ENCODE results near the gene USP12.
"Not testable (repeated sequence)": the region's sequence is repeated elsewhere in the genome, so short reads cannot be mapped to it uniquely, and the experiment has no call there.

Gene USP12

GRCh38 chr13:27171244-27171826 is at the start of gene USP12:
Gene USP12, minus strand, starts transcription at chr13:27171811. Its CDS starts 172 bp downstream, at chr13:27171639.
- Histone ChIP-seq H3K36me3 (ENCODE audit: control insufficient read depth, insufficient read depth, low read length) (no peaks in the 10 kb centered on the region), H3K9me3 (ENCODE audit: control insufficient read depth, insufficient read depth, low read depth, low read length) (no peaks in the 10 kb centered on the region), H3K27me3 (ENCODE audit: control insufficient read depth, insufficient read depth, low read length) (no peaks in the 10 kb centered on the region), H3K4me3 (ENCODE audit: low read depth, low read length) (peak within 1 kb of the TSS; percentile 100), H3K4me1 (ENCODE audit: control insufficient read depth, insufficient read depth, low read length) (peaks cover 23% of the 10 kb centered on the region), H3K9ac (ENCODE audit: low read length) (peak within 1 kb of the TSS; percentile 88), H3K27ac (ENCODE audit: low read depth, low read length) (peak within 1 kb of the TSS; percentile 61; the same call in 1 of the 2 replicates)

DNA sequence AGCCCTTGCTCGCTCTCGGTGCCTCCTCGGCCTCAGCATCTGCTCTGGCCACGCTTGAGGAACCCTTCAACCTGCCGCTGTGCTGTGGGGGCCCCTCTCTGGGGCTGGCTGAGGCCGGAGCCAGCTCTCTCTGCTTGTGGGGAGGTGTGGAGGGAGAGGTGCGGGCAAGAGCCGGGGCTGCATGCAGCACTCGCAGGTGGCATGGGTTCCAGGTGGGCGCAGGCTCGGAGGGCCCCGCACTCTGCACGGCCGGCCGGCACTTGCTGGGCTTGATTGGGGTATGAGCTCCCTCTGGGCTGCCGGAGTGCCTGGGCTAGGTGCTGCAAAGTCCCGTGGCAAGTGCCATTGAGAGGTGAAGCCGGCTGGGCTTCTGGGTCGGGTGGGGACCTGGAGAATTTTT is 48.0 kb upstream of the USP12 start:
- Histone ChIP-seq H3K27ac (ENCODE audit: low read depth, low read length) (no peak overlapping the region), H3K9ac (ENCODE audit: low read length) (no peak overlapping the region), H3K4me3 (ENCODE audit: low read depth, low read length) (no peak overlapping the region), H3K27me3 (ENCODE audit: control insufficient read depth, insufficient read depth, low read length) (peaks cover 24% of the 10 kb centered on the region; the same call in 1 of the 2 replicates), H3K4me1 (ENCODE audit: control insufficient read depth, insufficient read depth, low read length) (no peaks in the 10 kb centered on the region), H3K9me3 (ENCODE audit: control insufficient read depth, insufficient read depth, low read depth, low read length) (peaks cover 12% of the 10 kb centered on the region), H3K36me3 (ENCODE audit: control insufficient read depth, insufficient read depth, low read length) (no peaks in the 10 kb centered on the region)

- not testable (repeated sequence) for H3K9ac ChIP-seq (ENCODE audit: low read length); H3K36me3 ChIP-seq (ENCODE audit: control insufficient read depth, insufficient read depth, low read length); H3K27ac ChIP-seq (ENCODE audit: low read depth, low read length); H3K4me3 ChIP-seq (ENCODE audit: low read depth, low read length); H3K4me1 ChIP-seq (ENCODE audit: control insufficient read depth, insufficient read depth, low read length)
- Histone ChIP-seq H3K27me3 (ENCODE audit: control insufficient read depth, insufficient read depth, low read length) (peaks cover 20% of the 10 kb centered on the region; the same call in 1 of the 2 replicates), H3K9me3 (ENCODE audit: control insufficient read depth, insufficient read depth, low read depth, low read length) (peaks cover 12% of the 10 kb centered on the region)
These were observed 47.2 kb upstream of the USP12 start for GRCh38 chr13:27218861-27219260.

DNA sequence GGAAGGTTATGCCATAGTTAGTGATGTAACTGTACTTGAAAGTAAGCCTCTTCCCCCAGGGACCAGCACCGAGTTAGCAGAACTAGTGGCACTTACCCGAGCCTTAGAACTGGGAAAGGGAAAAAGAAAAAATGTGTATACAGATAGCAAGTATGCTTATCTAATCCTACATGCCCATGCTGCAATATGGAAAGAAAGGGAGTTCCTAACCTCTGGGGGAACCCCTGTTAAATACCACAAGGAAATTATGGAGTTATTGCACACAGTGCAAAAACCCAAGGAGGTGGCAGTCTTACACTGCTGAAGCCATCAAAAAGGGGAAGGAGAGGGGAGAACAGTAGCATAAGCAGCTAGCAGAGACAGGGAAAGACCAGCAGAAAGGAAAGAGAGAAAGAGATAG is 46.2 kb upstream of the USP12 start:
- H3K4me1 ChIP-seq (ENCODE audit: control insufficient read depth, insufficient read depth, low read length); H3K27me3 ChIP-seq (ENCODE audit: control insufficient read depth, insufficient read depth, low read length); H3K36me3 ChIP-seq (ENCODE audit: control insufficient read depth, insufficient read depth, low read length); H3K4me3 ChIP-seq (ENCODE audit: low read depth, low read length); H3K27ac ChIP-seq (ENCODE audit: low read depth, low read length); H3K9ac ChIP-seq (ENCODE audit: low read length): not testable (repeated sequence)
- H3K9me3 ChIP-seq (ENCODE audit: control insufficient read depth, insufficient read depth, low read depth, low read length) = peaks cover 12% of the 10 kb centered on the region

DNA sequence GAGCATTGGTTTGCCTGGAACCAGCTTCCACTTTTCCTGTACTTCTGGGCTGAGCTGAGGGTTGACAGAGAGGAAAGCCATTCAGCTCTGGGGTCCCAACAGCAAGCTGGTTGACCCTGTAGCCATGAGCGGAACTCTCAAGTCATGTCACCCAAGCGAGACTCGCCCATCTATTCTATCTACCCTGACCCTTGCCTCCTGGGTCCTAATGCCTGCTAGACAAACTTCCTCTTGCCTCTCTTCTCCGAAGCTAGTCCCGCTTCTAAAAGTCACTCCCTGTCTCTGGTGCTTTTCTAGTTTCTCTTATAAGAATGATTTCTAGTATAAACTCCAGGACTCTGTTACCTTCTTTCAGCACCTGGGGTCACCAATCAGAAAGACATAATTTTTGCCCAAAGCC is 41.8 kb upstream of the USP12 start:
- H3K4me1 ChIP-seq (ENCODE audit: control insufficient read depth, insufficient read depth, low read length); H3K27ac ChIP-seq (ENCODE audit: low read depth, low read length); H3K27me3 ChIP-seq (ENCODE audit: control insufficient read depth, insufficient read depth, low read length); H3K36me3 ChIP-seq (ENCODE audit: control insufficient read depth, insufficient read depth, low read length); H3K4me3 ChIP-seq (ENCODE audit: low read depth, low read length); H3K9ac ChIP-seq (ENCODE audit: low read length): not testable (repeated sequence)
- H3K9me3 ChIP-seq (ENCODE audit: control insufficient read depth, insufficient read depth, low read depth, low read length) = peaks cover 18% of the 10 kb centered on the region; the same call in 1 of the 2 replicates

DNA sequence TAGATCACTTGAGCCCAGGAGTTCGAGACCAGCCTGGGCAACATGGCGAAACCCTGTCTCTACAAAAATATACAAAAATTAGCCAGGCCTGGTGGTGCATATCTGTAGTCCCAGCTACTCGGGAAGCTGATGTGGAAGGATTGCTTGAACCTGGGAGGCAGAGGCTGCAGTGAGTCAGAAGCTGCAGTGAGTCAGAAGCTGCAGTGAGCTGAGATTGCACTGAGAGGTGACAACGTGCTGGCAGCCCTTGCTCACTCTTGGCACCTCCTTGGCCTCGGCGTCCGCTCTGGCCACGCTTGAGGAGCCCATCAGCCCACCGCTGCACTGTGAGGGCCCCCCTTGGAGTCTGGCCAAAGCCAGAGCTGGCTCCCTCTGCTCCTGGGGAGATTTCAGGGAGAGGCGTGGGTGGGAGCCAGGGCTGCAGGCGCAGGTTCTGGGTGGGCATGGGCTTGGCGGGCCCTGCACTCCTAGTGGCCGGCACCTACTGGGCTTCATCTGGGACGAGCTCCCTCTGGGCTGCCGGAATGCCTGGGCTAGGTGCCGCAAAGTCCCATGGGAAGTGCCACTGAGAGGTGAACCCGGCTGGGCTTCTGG is 40.3 kb upstream of the USP12 start:
- no peaks in the 10 kb centered on the region for H3K4me1 ChIP-seq (ENCODE audit: control insufficient read depth, insufficient read depth, low read length)
- H3K9me3 ChIP-seq (ENCODE audit: control insufficient read depth, insufficient read depth, low read depth, low read length) = peaks cover 18% of the 10 kb centered on the region; the same call in 1 of the 2 replicates
- H3K36me3 ChIP-seq (ENCODE audit: control insufficient read depth, insufficient read depth, low read length) = no peaks in the 10 kb centered on the region
- H3K27ac ChIP-seq (ENCODE audit: low read depth, low read length) = no peak overlapping the region
- no peak overlapping the region for H3K9ac ChIP-seq (ENCODE audit: low read length)
- no peaks in the 10 kb centered on the region for H3K27me3 ChIP-seq (ENCODE audit: control insufficient read depth, insufficient read depth, low read length)
- no peak overlapping the region for H3K4me3 ChIP-seq (ENCODE audit: low read depth, low read length)

DNA sequence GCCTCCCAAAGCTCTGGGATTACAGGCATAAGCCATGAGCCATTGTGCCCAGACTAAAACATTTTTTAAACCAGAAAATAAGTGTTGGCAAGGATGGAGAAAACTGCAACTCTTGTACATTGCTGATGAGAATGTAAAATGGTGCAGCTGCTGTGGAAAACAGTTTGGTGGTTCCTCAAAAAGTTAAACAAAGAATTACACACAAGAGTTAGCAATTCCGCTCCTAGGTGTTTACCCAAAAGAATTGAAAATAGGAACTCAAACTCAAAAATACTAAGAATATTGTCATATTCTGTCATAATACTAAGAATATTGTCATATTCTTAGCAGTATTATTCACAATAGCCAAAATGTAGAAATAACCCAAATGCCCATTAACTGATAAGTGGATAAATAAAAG is 39.7 kb upstream of the USP12 start:
- Histone ChIP-seq H3K9me3 (ENCODE audit: control insufficient read depth, insufficient read depth, low read depth, low read length) (peaks cover 18% of the 10 kb centered on the region; the same call in 1 of the 2 replicates), H3K9ac (ENCODE audit: low read length) (no peak overlapping the region), H3K4me1 (ENCODE audit: control insufficient read depth, insufficient read depth, low read length) (no peaks in the 10 kb centered on the region), H3K36me3 (ENCODE audit: control insufficient read depth, insufficient read depth, low read length) (no peaks in the 10 kb centered on the region), H3K4me3 (ENCODE audit: low read depth, low read length) (no peak overlapping the region), H3K27me3 (ENCODE audit: control insufficient read depth, insufficient read depth, low read length) (no peaks in the 10 kb centered on the region), H3K27ac (ENCODE audit: low read depth, low read length) (no peak overlapping the region)

- H3K27ac ChIP-seq (ENCODE audit: low read depth, low read length) = no peak overlapping the region
- H3K9me3 ChIP-seq (ENCODE audit: control insufficient read depth, insufficient read depth, low read depth, low read length) = peaks cover 12% of the 10 kb centered on the region; the same call in 1 of the 2 replicates
- H3K4me3 ChIP-seq (ENCODE audit: low read depth, low read length) = no peak overlapping the region
- H3K4me1 ChIP-seq (ENCODE audit: control insufficient read depth, insufficient read depth, low read length) = peaks cover 2% of the 10 kb centered on the region; the same call in 1 of the 2 replicates
- H3K36me3 ChIP-seq (ENCODE audit: control insufficient read depth, insufficient read depth, low read length) = no peaks in the 10 kb centered on the region
- H3K27me3 ChIP-seq (ENCODE audit: control insufficient read depth, insufficient read depth, low read length) = no peaks in the 10 kb centered on the region
- H3K9ac ChIP-seq (ENCODE audit: low read length) = no peak overlapping the region
These were observed 36.9 kb upstream of the USP12 start for GRCh38 chr13:27208514-27208913.

DNA sequence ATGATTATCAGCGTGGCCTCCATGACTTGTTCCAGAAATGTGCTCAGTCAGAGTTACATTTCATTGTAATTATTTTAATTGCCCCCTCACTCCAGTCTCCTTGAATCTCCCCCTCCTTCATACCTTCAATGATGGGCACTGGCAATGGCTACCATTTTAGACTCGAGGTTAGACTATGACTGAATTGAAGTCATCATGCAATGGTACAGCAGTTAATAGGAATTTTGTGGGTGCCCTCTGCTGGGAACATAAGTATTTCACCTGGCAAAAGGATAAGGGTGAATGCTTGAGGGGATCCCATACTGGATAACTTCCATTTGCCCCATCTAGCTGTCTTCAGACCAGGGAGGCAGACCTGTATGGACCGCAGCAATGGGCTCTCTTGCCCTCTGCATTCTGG is 32.2 kb upstream of the USP12 start:
- H3K36me3 ChIP-seq (ENCODE audit: control insufficient read depth, insufficient read depth, low read length) = no peaks in the 10 kb centered on the region
- no peaks in the 10 kb centered on the region for H3K27me3 ChIP-seq (ENCODE audit: control insufficient read depth, insufficient read depth, low read length)
- H3K4me3 ChIP-seq (ENCODE audit: low read depth, low read length) = no peak overlapping the region
- no peak overlapping the region for H3K9ac ChIP-seq (ENCODE audit: low read length)
- H3K27ac ChIP-seq (ENCODE audit: low read depth, low read length) = no peak overlapping the region
- H3K9me3 ChIP-seq (ENCODE audit: control insufficient read depth, insufficient read depth, low read depth, low read length) = no peaks in the 10 kb centered on the region
- peaks cover 6% of the 10 kb centered on the region for H3K4me1 ChIP-seq (ENCODE audit: control insufficient read depth, insufficient read depth, low read length)

- Histone ChIP-seq H3K4me3 (ENCODE audit: low read depth, low read length) (no peak overlapping the region), H3K36me3 (ENCODE audit: control insufficient read depth, insufficient read depth, low read length) (no peaks in the 10 kb centered on the region), H3K9me3 (ENCODE audit: control insufficient read depth, insufficient read depth, low read depth, low read length) (no peaks in the 10 kb centered on the region), H3K9ac (ENCODE audit: low read length) (no peak overlapping the region), H3K27ac (ENCODE audit: low read depth, low read length) (no peak overlapping the region), H3K4me1 (ENCODE audit: control insufficient read depth, insufficient read depth, low read length) (peaks cover 6% of the 10 kb centered on the region), H3K27me3 (ENCODE audit: control insufficient read depth, insufficient read depth, low read length) (no peaks in the 10 kb centered on the region)
These were observed 31.6 kb upstream of the USP12 start for GRCh38 chr13:27203186-27203585.

DNA sequence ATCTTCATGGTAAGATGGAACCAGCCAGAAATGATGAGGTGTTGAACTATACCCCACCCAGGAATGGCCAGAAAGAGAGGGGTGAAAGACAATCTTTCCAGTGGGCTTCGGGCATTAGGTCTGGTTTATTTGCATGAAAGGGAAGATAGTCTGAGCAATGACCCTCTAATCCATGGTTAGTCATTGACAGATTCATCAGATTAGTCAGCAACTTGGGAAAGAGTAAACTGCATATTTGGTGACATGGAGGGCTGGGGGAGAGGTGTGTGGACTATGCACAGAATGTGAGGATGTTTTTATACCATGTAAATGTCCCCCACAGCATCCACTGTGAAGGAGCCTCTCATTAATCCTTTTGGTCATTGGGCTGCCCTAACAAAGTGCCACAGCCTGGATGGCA is 30.1 kb upstream of the USP12 start:
- no peaks in the 10 kb centered on the region for H3K27me3 ChIP-seq (ENCODE audit: control insufficient read depth, insufficient read depth, low read length)
- no peak overlapping the region for H3K27ac ChIP-seq (ENCODE audit: low read depth, low read length)
- no peaks in the 10 kb centered on the region for H3K36me3 ChIP-seq (ENCODE audit: control insufficient read depth, insufficient read depth, low read length)
- H3K4me1 ChIP-seq (ENCODE audit: control insufficient read depth, insufficient read depth, low read length) = peaks cover 6% of the 10 kb centered on the region
- no peak overlapping the region for H3K9ac ChIP-seq (ENCODE audit: low read length)
- no peaks in the 10 kb centered on the region; the same call in 1 of the 2 replicates for H3K9me3 ChIP-seq (ENCODE audit: control insufficient read depth, insufficient read depth, low read depth, low read length)
- H3K4me3 ChIP-seq (ENCODE audit: low read depth, low read length) = no peak overlapping the region

Data from HUES6 (cell line).